ENCODE data around the gene SFXN3.

The SFXN3 gene

GRCh38 chr10:101079874-101080273 lies 48.8 kb downstream of the SFXN3 start:
- DNase-seq (ENCODE audit: low spot score): no peak
- TF ChIP-seq CTCF (IDR thresholded peaks at IDR 0.05; ENCODE audit: extremely low read depth, missing control alignments): no peak

- TF ChIP-seq CTCF (IDR thresholded peaks at IDR 0.05; ENCODE audit: extremely low read depth, missing control alignments): no peak
- DNase-seq (ENCODE audit: low spot score): no peak
These were observed 50.2 kb downstream of the SFXN3 start for GRCh38 chr10:101080933-101081931.

- TF ChIP-seq CTCF (IDR thresholded peaks at IDR 0.05; ENCODE audit: extremely low read depth, missing control alignments): no peak
- DNase-seq (ENCODE audit: low spot score): no peak
These were observed 54.8 kb downstream of the SFXN3 start for GRCh38 chr10:101085846-101086245.

- no peak for TF ChIP-seq CTCF (IDR thresholded peaks at IDR 0.05; ENCODE audit: extremely low read depth, missing control alignments)
- no peak for DNase-seq (ENCODE audit: low spot score)
These were observed 56.3 kb downstream of the SFXN3 start for GRCh38 chr10:101087376-101087775.

GRCh38 chr10:101087965-101088364 lies 56.9 kb downstream of the SFXN3 start:
- no peak for TF ChIP-seq CTCF (IDR thresholded peaks at IDR 0.05; ENCODE audit: extremely low read depth, missing control alignments)
- DNase-seq (ENCODE audit: low spot score): no peak

- DNase-seq (ENCODE audit: low spot score): no peak
These were observed 58.7 kb downstream of the SFXN3 start for GRCh38 chr10:101089520-101090299.

More at GRCh38 chr10:101089520-101090299, 58.7 kb downstream of the SFXN3 start:
- TF ChIP-seq CTCF (IDR thresholded peaks at IDR 0.05; ENCODE audit: extremely low read depth, missing control alignments): no peak
